Stimulated activated CD4-positive, alpha-beta T cell treated with anti-CD3 and anti-CD28 coated beads, Interleukin-15, amount 100 ng/mL, for 24 hours (primary cell): Measurements from ENCODE around the gene SPIN3.
A peak's percentile ranks its signal among the peaks of the same experiment; 100 is the strongest.
"Not testable (repeated sequence)": the region's sequence is repeated elsewhere in the genome, so short reads cannot be mapped to it uniquely, and the experiment has no call there.

Source experiments
- DNase-seq: peaks from one replicate; pipeline ENCODE4 v3.0.0-alpha.2; 2020

Gene SPIN3

GRCh38 chrX:56995271-56995994, at the start of gene SPIN3:
Gene SPIN3, minus strand, starts transcription at chrX:56995541. Its CDS starts 594 bp downstream, at chrX:56994947.
- peak; percentile 83 for DNase-seq

- no peak for DNase-seq
Observed at GRCh38 chrX:57044245-57044644, 48.9 kb upstream of the SPIN3 start.

- not testable (repeated sequence) for DNase-seq
Observed at GRCh38 chrX:57037265-57037664, 41.9 kb upstream of the SPIN3 start.

GRCh38 chrX:56994375-56995270, 718 bp downstream of the SPIN3 start:
- DNase-seq: no peak

- no peak for DNase-seq
Observed at GRCh38 chrX:56987741-56988140, 7.6 kb downstream of the SPIN3 start.

- DNase-seq: no peak
Observed at GRCh38 chrX:56986138-56986537, 9.2 kb downstream of the SPIN3 start.

- peak; percentile 24 for DNase-seq
Observed at GRCh38 chrX:56978172-56978571, 17.2 kb downstream of the SPIN3 start.

- no peak for DNase-seq
Observed at GRCh38 chrX:56975611-56976010, 19.7 kb downstream of the SPIN3 start.

- DNase-seq: no peak
Observed at GRCh38 chrX:56974408-56974807, 20.9 kb downstream of the SPIN3 start.

- DNase-seq: no peak
Observed at GRCh38 chrX:56969559-56969958, 25.8 kb downstream of the SPIN3 start.

- no peak for DNase-seq
Observed at GRCh38 chrX:56968980-56969379, 26.4 kb downstream of the SPIN3 start.

GRCh38 chrX:56963377-56963776, 32.0 kb downstream of the SPIN3 start:
- no peak for DNase-seq

GRCh38 chrX:56947699-56948098, 47.6 kb downstream of the SPIN3 start:
- no peak for DNase-seq

GRCh38 chrX:56946201-56946600, 49.1 kb downstream of the SPIN3 start:
- DNase-seq: not testable (repeated sequence)

- not testable (repeated sequence) for DNase-seq
Observed at GRCh38 chrX:56945226-56945625, 50.1 kb downstream of the SPIN3 start.

- no peak for DNase-seq
Observed at GRCh38 chrX:56943264-56943663, 52.1 kb downstream of the SPIN3 start.
